Kidney capillary endothelial cell (primary cell): Measurements from ENCODE around the gene NCDN.
A peak's percentile ranks its signal among the peaks of the same experiment; 100 is the strongest.

ENCODE experiments used
- DNase-seq: peaks from one replicate; pipeline ENCODE4 v3.0.0-alpha.2; 2018; ENCODE audit warnings: low spot score

Gene NCDN, protein sequence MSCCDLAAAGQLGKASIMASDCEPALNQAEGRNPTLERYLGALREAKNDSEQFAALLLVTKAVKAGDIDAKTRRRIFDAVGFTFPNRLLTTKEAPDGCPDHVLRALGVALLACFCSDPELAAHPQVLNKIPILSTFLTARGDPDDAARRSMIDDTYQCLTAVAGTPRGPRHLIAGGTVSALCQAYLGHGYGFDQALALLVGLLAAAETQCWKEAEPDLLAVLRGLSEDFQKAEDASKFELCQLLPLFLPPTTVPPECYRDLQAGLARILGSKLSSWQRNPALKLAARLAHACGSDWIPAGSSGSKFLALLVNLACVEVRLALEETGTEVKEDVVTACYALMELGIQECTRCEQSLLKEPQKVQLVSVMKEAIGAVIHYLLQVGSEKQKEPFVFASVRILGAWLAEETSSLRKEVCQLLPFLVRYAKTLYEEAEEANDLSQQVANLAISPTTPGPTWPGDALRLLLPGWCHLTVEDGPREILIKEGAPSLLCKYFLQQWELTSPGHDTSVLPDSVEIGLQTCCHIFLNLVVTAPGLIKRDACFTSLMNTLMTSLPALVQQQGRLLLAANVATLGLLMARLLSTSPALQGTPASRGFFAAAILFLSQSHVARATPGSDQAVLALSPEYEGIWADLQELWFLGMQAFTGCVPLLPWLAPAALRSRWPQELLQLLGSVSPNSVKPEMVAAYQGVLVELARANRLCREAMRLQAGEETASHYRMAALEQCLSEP

DNA sequence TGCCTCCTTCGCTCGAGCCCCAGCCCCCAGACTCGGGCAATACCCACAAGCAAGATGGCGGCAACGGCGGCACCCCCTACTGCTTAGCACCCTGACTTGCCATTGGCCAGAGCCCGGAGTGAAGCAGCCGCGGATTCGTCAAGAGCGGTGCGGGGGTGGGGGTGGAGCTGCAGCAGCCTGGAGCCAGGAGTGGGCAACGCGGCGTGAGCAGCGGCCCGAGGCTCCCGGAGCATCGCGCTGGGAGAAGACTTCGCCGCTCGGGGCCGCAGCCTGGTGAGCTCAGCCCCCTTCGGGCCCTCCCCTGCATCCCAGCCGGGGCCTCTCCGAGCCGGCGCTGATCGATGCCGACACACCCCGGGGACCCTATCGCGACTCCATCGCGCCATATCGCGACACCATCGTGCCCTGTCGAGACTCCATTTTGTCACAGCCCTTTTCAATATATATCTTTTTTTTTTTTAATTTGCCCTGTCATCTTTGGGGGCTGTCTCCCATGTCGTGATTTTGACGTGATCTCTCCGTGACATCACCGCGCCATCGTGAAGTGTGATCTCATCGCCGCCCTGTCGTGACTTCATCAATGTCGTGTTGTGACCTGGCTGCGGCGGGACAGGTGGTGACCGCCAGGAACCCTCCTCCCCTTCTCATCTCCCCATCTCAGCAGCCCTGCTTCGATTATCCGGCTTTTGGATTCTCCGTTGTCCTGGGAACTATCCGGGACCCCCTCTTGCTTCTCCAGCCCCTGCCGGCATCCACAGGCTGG is at the start of gene NCDN:
Gene NCDN (plus strand): TSS at position 189 of the 763 bp plus-strand sequence. CDS start 392 bp downstream, at position 581.
- DNase-seq: peak; percentile 91

GRCh38 chr1:35507947-35508346 is 49.7 kb upstream of the NCDN start:
- DNase-seq: no peak

DNA sequence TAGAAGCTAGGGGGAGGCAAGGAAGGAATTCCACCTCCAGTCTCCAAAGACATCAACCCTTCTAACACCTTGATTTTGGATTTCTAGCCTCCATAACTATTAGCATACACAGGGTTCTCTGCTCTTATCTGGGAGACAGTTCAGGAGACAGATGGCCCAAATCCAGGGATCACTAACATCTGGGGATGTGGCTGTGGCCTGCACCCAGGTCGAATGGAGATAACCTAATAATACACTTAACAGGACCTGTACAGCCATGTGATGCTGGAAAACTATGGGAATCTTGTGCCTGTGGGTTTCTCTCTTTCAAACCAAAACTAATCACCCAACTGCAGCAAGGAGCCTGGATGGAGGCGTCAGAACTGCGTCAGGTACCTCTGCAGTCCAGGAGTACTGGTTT is 48.0 kb upstream of the NCDN start:
- DNase-seq: no peak

DNA sequence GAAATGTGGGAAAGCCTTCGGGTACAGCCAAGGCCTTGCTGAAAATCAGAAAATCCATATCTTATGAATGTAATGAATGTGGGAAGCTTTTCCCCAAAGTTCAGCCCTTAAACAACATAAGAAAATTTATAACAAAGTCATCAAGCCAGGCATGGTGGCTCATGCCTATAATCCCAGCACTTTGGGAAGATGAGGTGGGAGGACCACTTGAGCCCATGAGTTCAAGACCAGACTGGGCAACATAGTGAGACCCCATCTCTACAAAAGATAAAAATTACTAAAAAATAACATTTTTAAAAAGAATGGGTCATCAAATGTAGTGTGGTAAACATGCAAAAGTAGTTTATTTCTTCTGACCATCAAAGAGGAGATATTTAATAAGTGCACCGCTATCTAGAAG is 46.3 kb upstream of the NCDN start:
- no peak for DNase-seq

DNA sequence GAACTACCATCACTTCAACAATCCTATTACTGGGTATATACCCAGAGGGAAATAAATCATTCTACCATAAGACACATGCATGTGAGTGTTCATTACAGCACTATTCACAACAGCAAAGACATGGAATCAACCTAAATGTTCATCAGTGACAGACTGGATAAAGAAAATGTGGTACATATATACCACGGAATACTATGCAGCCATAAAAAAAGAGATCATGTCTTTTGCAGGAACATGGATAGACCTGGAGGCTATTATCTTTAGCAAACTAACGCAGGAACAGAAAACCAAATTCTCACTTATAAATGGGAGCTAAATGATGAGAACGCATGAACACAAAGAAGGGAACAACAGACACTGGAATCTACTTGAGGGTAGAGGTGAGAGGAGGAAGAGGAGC is 39.4 kb upstream of the NCDN start:
- DNase-seq: no peak

- no peak for DNase-seq
These were observed 38.2 kb upstream of the NCDN start for GRCh38 chr1:35519432-35519831.

- no peak for DNase-seq
These were observed 33.5 kb upstream of the NCDN start for GRCh38 chr1:35524106-35524505.

- no peak for DNase-seq
These were observed 27.4 kb upstream of the NCDN start for GRCh38 chr1:35530168-35530567.

- no peak for DNase-seq
These were observed 26.7 kb upstream of the NCDN start for GRCh38 chr1:35530946-35531345.

DNA sequence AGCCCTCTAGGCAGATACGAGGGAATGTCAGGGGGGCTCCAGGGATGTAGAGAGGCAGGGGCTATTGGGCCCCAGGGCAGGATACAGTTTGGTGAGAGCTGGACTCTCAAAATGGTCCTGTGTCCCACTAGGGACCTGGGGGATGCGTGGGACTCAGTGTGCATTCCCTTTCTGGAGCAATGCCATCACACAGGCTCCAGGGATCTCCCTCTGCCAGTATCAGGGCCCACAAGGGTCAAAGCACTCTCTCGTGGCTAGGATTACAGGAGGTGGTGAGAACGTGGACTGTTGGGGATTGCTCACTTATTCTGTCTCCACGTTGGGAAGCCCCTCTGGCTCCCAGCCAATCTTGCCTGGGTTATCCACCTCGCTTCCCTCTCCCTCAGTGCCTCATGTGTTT is 26.2 kb upstream of the NCDN start:
- no peak for DNase-seq

- no peak for DNase-seq
These were observed 24.9 kb upstream of the NCDN start for GRCh38 chr1:35532497-35533223.

GRCh38 chr1:35533586-35533985 is 24.0 kb upstream of the NCDN start:
- no peak for DNase-seq

GRCh38 chr1:35535243-35535642 is 22.4 kb upstream of the NCDN start:
- DNase-seq: no peak

DNA sequence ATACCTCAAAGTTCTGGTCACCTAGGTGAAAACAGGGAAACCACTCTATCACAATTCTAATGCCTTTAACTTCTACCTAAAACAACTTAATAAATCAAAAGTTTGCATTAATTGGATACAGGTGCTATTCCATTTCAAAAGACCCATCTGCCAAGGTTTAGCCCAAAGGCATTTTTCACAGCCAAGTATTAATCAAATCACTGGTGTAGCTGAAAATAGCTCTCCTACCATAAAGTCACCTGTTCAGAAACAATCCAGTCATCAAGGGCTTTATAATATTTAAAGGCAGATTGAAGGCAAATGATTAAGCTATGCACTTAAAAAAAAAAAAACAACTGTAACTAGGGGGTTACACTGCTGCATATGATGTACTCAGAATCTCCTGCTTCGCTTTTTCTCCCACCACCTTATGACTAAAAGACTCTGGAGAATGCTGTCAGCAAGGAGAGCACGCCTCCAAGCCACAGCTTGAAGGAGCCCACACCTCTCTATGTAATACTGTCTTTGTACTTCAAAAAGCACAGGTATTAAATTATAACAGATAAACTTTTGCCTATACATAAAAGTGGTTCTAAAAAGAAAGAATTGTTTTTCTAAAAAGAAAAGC is 20.9 kb upstream of the NCDN start:
- no peak for DNase-seq

GRCh38 chr1:35537806-35538205 is 19.8 kb upstream of the NCDN start:
- no peak for DNase-seq

DNA sequence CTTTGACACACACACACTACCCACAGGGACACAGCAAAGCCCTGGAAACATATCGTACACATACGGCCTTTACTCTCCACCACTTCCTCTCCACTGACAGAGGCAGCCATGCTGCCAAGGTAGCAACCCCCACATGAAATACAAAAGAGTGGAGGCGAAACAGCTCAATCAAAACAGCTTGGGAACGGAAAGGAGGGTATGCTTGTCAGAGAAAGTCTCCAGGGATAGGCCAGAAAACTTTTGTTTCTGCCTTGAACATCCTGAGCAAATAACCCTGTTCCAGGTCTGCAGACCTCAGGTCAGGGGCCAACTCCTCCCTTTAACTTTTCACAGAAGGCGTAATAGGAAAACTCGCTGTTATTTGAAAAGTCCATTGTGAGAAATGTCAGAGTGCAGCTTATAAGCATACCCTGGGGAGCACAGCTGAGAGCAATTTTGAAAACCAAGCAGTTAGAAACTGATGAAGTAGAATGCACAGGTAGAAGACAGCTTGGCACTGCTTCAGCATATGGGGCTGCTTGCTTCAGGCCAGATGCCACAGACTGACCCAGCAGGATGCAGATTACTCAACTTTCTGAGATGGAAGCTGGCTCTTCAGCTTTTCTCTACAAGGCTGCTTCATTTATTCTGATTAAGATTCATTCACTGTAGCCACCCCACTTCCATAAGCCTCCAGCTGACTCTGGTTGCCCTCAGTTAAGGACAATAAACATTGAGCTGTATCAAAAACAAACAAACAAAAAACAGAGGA is 18.4 kb upstream of the NCDN start:
- no peak for DNase-seq

- no peak for DNase-seq
These were observed 17.8 kb upstream of the NCDN start for GRCh38 chr1:35539824-35540261.

- peak; percentile 55 for DNase-seq
These were observed 12.6 kb upstream of the NCDN start for GRCh38 chr1:35544976-35545375.

- no peak for DNase-seq
These were observed 11.0 kb upstream of the NCDN start for GRCh38 chr1:35546614-35547013.

- no peak for DNase-seq
These were observed 3.7 kb upstream of the NCDN start for GRCh38 chr1:35553851-35554250.
